GM19463 (cell line): Measurements from ENCODE around the gene DHRS7.

Experiments used
- ATAC-seq: cut with Tn5 transposase; IDR thresholded peaks from one replicate; pipeline ENCODE4 v1.9.1; 2021; ENCODE audit warnings: mild to moderate bottlenecking, moderate library complexity; ENCODE audit not compliant: unreplicated experiment

DHRS7 gene

GRCh38 chr14:60164712-60165546 is at the start of gene DHRS7:
Gene DHRS7 (minus strand): TSS chr14:60165398. CDS start chr14:60165309, 89 bp downstream.
- ATAC-seq = peak; percentile 89

- no peak for ATAC-seq
These were observed 49.4 kb upstream of the DHRS7 start for GRCh38 chr14:60214415-60215126.

GRCh38 chr14:60214003-60214402 is 48.8 kb upstream of the DHRS7 start:
- no peak for ATAC-seq

- peak; percentile 89 for ATAC-seq
These were observed 47.5 kb upstream of the DHRS7 start for GRCh38 chr14:60212503-60213371.

- ATAC-seq = no peak
These were observed 46.0 kb upstream of the DHRS7 start for GRCh38 chr14:60211153-60211552.

GRCh38 chr14:60210703-60211102 is 45.5 kb upstream of the DHRS7 start:
- no peak for ATAC-seq

GRCh38 chr14:60206837-60207533 is 41.8 kb upstream of the DHRS7 start:
- peak; percentile 38 for ATAC-seq

- ATAC-seq = no peak
These were observed 41.1 kb upstream of the DHRS7 start for GRCh38 chr14:60206249-60206670.

- peak; percentile 48 for ATAC-seq
These were observed 39.9 kb upstream of the DHRS7 start for GRCh38 chr14:60204843-60205774.

GRCh38 chr14:60204104-60204842 is 39.1 kb upstream of the DHRS7 start:
- ATAC-seq = peak; percentile 74

GRCh38 chr14:60199321-60199720 is 34.1 kb upstream of the DHRS7 start:
- ATAC-seq = no peak

GRCh38 chr14:60197629-60198303 is 32.6 kb upstream of the DHRS7 start:
- no peak for ATAC-seq

GRCh38 chr14:60196291-60196690 is 31.1 kb upstream of the DHRS7 start:
- no peak for ATAC-seq

- ATAC-seq = peak; percentile 79
These were observed 30.1 kb upstream of the DHRS7 start for GRCh38 chr14:60195179-60195810.

- ATAC-seq = peak; percentile 59
These were observed 25.0 kb upstream of the DHRS7 start for GRCh38 chr14:60189923-60190840.

- ATAC-seq = no peak
These were observed 23.5 kb upstream of the DHRS7 start for GRCh38 chr14:60188696-60189095.

GRCh38 chr14:60188115-60188514 is 22.9 kb upstream of the DHRS7 start:
- no peak for ATAC-seq
